HEK293 (cell line): ENCODE results near the gene GSK3B.
A peak's percentile ranks its signal among the peaks of the same experiment; 100 is the strongest.

Experiments
- CTCF ChIA-PET: fragments of 350-600 bp; formaldehyde crosslinking; extraction: SDS; loops from one replicate; lab custom pipeline; 2021; ENCODE audit warnings: antibody characterized with exemption; lab: Yijun Ruan, JAX
- POLR2A ChIA-PET: fragments of 300-600 bp; formaldehyde crosslinking; extraction: SDS; loops from one replicate; lab custom pipeline; 2020; ENCODE audit warnings: antibody characterized with exemption, inconsistent platforms; lab: Yijun Ruan, JAX
- H3K27ac ChIP-seq: fragments of 200-500 bp; sonication (Bioruptor generic); 2 replicates; pipeline ENCODE4 v1.5.1; 2014; ENCODE audit warnings: low read depth, low read length, control low read depth, inconsistent platforms; ENCODE audit errors: extremely low read depth
- H3K36me3 ChIP-seq, 2 experiments: fragments of 200-500 bp in 1 of 2; sonication (Bioruptor generic) in 1 of 2; 1 replicate in 1 of 2; 2 replicates in 1 of 2; pipeline ENCODE4 v1.5.1; 2014 to 2017; ENCODE audit warnings: inconsistent platforms in 2 of 2, low read length in 2 of 2; ENCODE audit not compliant: control insufficient read depth in 2 of 2, insufficient read depth in 1 of 2
- H3K4me1 ChIP-seq: fragments of 200-500 bp; sonication (Bioruptor generic); 2 replicates; pipeline ENCODE4 v1.5.1; 2014; ENCODE audit warnings: mild to moderate bottlenecking, low read length, inconsistent platforms; ENCODE audit not compliant: control insufficient read depth, insufficient read depth
- H3K4me3 ChIP-seq: 2 replicates; pipeline ENCODE4 v1.5.1; 2011; ENCODE audit warnings: low read depth, mild to moderate bottlenecking, control low read depth, low read length, moderate library complexity
- H3K9me3 ChIP-seq: fragments of 200-500 bp; sonication (Bioruptor generic); 2 replicates; pipeline ENCODE4 v1.5.1; 2014; ENCODE audit warnings: low read depth, low read length, inconsistent platforms; ENCODE audit not compliant: control insufficient read depth, insufficient read depth
- HOXA7 ChIP-seq: sonication (generic); formaldehyde crosslinking; IDR thresholded peaks from 2 replicates; pipeline ENCODE4 v1.8.1; 2022; ENCODE audit warnings: missing genetic modification reagents, borderline replicate concordance
- KLF16 ChIP-seq: fragments of 450-650 bp; formaldehyde crosslinking; IDR thresholded peaks from 2 replicates; pipeline ENCODE4 v1.5.1; 2017; ENCODE audit warnings: missing biosample characterization, missing genetic modification characterization
- OSR2 ChIP-seq: fragments of 450-650 bp; formaldehyde crosslinking; IDR thresholded peaks from 2 replicates; pipeline ENCODE4 v1.5.1; 2016; ENCODE audit warnings: missing biosample characterization, missing genetic modification characterization
- OVOL3 ChIP-seq: fragments of 450-650 bp; formaldehyde crosslinking; IDR thresholded peaks from 2 replicates; pipeline ENCODE4 v1.5.1; 2016; ENCODE audit warnings: missing biosample characterization, missing genetic modification characterization
- REPIN1 ChIP-seq: fragments of 450-650 bp; formaldehyde crosslinking; IDR thresholded peaks from 2 replicates; pipeline ENCODE4 v1.5.1; 2017; ENCODE audit warnings: missing biosample characterization, missing genetic modification characterization, low read depth
- ZFP41 ChIP-seq: fragments of 450-650 bp; formaldehyde crosslinking; IDR thresholded peaks from 2 replicates; pipeline ENCODE4 v1.5.1; 2016; ENCODE audit warnings: missing biosample characterization, missing genetic modification characterization, borderline replicate concordance
- ZNF239 ChIP-seq: fragments of 450-650 bp; formaldehyde crosslinking; IDR thresholded peaks from 2 replicates; pipeline ENCODE4 v1.5.1; 2016; ENCODE audit warnings: missing biosample characterization, missing genetic modification characterization
- ZNF292 ChIP-seq: fragments of 450-650 bp; formaldehyde crosslinking; IDR thresholded peaks from 2 replicates; pipeline ENCODE4 v1.5.1; 2016; ENCODE audit warnings: low read depth, missing biosample characterization, missing genetic modification characterization, borderline replicate concordance
- ZNF311 ChIP-seq: fragments of 450-650 bp; formaldehyde crosslinking; IDR thresholded peaks from 2 replicates; pipeline ENCODE4 v1.5.1; 2017; ENCODE audit warnings: missing biosample characterization, missing genetic modification characterization, borderline replicate concordance
- ZNF341 ChIP-seq: fragments of 450-650 bp; formaldehyde crosslinking; IDR thresholded peaks from 2 replicates; pipeline ENCODE4; 2016; ENCODE audit warnings: low read depth, missing biosample characterization, missing genetic modification characterization
- ZNF548 ChIP-seq: fragments of 450-650 bp; formaldehyde crosslinking; IDR thresholded peaks from 2 replicates; pipeline ENCODE4 v1.5.1; 2016; ENCODE audit warnings: missing biosample characterization, missing genetic modification characterization
- ZNF624 ChIP-seq: fragments of 450-650 bp; formaldehyde crosslinking; IDR thresholded peaks from 2 replicates; pipeline ENCODE4 v1.5.1; 2017; ENCODE audit warnings: missing biosample characterization, missing genetic modification characterization
- ZNF830 ChIP-seq: fragments of 450-650 bp; IDR thresholded peaks from 2 replicates; pipeline ENCODE4 v1.5.0; 2018; ENCODE audit warnings: missing biosample characterization, missing genetic modification characterization, low read depth, mild to moderate bottlenecking, moderate library complexity
- TF ChIP-seq, protein P1 (sequence below): fragments of 450-650 bp; formaldehyde crosslinking; IDR thresholded peaks from 2 replicates; pipeline ENCODE4 v1.5.1; 2016; ENCODE audit warnings: missing biosample characterization, missing genetic modification characterization
- TF ChIP-seq, protein P2 (sequence below): fragments of 450-650 bp; formaldehyde crosslinking; conservative IDR thresholded peaks from 2 replicates; pipeline ENCODE4 v1.5.1; 2016; ENCODE audit warnings: low read depth, missing biosample characterization, missing genetic modification characterization
- TF ChIP-seq, protein P3 (sequence below): fragments of 450-650 bp; formaldehyde crosslinking; IDR thresholded peaks from 2 replicates; pipeline ENCODE4 v1.5.1; 2017; ENCODE audit warnings: missing biosample characterization, missing genetic modification characterization
- TF ChIP-seq, protein P4 (sequence below): fragments of 450-650 bp; formaldehyde crosslinking; IDR thresholded peaks from 2 replicates; pipeline ENCODE4 v1.5.1; 2017; ENCODE audit warnings: missing biosample characterization, missing genetic modification characterization

GSK3B gene

DNA sequence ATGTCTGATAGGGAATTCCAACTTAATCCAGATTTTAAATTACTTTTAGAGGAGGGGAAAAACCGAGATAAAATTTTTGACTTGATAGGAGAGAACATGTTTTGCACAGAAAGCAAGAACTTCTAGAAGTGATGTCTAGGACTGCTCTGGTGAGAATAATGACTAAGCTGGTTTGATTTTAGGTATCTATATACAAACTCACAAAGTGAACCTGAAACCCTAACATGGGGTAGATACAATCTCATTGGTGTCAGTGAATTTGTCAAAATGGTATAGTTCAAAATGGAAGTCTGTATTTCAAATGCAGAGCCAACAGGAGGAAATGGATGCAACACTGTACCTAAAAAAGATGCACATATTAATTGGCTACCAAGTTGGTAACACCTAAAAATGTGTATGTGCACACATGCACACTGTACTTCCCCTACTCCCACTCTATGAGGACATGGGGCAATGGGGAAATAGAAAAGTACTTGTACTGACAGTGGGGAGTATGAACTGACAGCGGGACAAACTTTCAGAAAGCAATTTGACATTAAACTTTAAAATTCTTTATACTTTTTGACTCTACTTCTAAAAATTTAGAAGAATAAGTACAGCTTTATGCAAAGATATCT is 259.4 kb downstream of the GSK3B start:
- no peaks in the 10 kb centered on the region for H3K9me3 ChIP-seq
- CTCF ChIA-PET = interaction anchor here (0.6 kb wide), 1 partner anchor 454 kb away, joined by 4 read pairs; no protein-coding TSS in a partner anchor
- TF ChIP-seq ZNF341 (tag by site-specific recombination) = no peak
- TF ChIP-seq ZNF311 (tag by site-specific recombination) = no peak
- no peak for TF ChIP-seq ZNF239
- TF ChIP-seq ZNF830 = no peak
- TF ChIP-seq ZNF624 = no peak
- no peak for TF ChIP-seq KLF16 (tag by site-specific recombination)
- TF ChIP-seq, protein P1, sequence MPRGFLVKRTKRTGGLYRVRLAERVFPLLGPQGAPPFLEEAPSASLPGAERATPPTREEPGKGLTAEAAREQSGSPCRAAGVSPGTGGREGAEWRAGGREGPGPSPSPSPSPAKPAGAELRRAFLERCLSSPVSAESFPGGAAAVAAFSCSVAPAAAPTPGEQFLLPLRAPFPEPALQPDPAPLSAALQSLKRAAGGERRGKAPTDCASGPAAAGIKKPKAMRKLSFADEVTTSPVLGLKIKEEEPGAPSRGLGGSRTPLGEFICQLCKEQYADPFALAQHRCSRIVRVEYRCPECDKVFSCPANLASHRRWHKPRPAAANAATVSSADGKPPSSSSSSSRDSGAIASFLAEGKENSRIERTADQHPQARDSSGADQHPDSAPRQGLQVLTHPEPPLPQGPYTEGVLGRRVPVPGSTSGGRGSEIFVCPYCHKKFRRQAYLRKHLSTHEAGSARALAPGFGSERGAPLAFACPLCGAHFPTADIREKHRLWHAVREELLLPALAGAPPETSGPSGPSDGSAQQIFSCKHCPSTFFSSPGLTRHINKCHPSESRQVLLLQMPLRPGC = no peak
- no peak for TF ChIP-seq HOXA7 (CRISPR knock-in tag)
- TF ChIP-seq ZNF548 (tag by site-specific recombination) = no peak
- TF ChIP-seq, protein P2, sequence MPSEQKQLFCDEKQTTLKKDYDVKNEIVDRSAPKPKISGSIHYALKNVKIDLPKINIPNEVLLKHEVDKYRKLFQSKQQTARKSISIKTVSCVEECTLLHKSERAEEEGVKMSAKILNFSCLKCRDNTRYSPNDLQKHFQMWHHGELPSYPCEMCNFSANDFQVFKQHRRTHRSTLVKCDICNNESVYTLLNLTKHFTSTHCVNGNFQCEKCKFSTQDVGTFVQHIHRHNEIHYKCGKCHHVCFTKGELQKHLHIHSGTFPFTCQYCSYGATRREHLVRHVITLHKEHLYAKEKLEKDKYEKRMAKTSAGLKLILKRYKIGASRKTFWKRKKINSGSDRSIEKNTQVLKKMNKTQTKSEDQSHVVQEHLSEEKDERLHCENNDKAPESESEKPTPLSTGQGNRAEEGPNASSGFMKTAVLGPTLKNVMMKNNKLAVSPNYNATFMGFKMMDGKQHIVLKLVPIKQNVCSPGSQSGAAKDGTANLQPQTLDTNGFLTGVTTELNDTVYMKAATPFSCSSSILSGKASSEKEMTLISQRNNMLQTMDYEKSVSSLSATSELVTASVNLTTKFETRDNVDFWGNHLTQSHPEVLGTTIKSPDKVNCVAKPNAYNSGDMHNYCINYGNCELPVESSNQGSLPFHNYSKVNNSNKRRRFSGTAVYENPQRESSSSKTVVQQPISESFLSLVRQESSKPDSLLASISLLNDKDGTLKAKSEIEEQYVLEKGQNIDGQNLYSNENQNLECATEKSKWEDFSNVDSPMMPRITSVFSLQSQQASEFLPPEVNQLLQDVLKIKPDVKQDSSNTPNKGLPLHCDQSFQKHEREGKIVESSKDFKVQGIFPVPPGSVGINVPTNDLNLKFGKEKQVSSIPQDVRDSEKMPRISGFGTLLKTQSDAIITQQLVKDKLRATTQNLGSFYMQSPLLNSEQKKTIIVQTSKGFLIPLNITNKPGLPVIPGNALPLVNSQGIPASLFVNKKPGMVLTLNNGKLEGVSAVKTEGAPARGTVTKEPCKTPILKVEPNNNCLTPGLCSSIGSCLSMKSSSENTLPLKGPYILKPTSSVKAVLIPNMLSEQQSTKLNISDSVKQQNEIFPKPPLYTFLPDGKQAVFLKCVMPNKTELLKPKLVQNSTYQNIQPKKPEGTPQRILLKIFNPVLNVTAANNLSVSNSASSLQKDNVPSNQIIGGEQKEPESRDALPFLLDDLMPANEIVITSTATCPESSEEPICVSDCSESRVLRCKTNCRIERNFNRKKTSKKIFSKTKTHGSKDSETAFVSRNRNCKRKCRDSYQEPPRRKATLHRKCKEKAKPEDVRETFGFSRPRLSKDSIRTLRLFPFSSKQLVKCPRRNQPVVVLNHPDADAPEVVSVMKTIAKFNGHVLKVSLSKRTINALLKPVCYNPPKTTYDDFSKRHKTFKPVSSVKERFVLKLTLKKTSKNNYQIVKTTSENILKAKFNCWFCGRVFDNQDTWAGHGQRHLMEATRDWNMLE (tag by site-specific recombination) = no peak
- TF ChIP-seq, all 188 proteins: peak for 0
- Histone ChIP-seq H3K4me1 (no peaks in the 10 kb centered on the region), H3K4me3 (no peak overlapping the region), H3K27ac (no peak overlapping the region), H3K36me3 (peaks cover 0 to 3% of the 10 kb centered on the region in 2 experiments; a peak in 2 of 3 replicates)
- POLR2A ChIA-PET = no interaction called here

DNA sequence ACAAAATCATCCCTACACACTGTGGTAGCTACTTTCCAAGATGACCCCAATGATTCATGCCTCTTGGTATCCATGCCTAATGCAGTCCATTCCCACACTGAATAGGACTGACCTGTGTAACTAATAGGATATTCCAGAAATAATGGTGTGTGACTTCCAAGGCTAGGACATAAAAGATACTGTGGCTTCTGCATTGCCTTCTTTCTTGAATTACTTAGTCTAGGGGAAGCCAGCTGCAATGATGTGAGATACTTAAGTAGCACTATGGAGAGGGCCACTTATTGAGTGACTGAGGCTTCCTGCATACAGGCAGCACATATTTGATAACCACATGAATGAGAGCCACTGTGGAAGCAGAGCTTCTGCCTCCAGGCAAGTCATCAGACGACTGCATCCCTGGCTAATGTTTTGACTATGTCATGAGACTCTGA is 262.3 kb downstream of the GSK3B start:
- TF ChIP-seq OSR2 = peak; percentile 50; the same call in 1 of the 2 replicates
- TF ChIP-seq, protein P3, sequence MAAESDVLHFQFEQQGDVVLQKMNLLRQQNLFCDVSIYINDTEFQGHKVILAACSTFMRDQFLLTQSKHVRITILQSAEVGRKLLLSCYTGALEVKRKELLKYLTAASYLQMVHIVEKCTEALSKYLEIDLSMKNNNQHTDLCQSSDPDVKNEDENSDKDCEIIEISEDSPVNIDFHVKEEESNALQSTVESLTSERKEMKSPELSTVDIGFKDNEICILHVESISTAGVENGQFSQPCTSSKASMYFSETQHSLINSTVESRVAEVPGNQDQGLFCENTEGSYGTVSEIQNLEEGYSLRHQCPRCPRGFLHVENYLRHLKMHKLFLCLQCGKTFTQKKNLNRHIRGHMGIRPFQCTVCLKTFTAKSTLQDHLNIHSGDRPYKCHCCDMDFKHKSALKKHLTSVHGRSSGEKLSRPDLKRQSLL (tag by site-specific recombination) = no peak
- TF ChIP-seq, all 188 proteins: peak for 1
- ChIA-PET POLR2A (no interaction called here), CTCF (interaction anchor here (0.6 to 1.4 kb wide), 4 partner anchors 19 to 82 kb away, joined by 3 to 7 read pairs (median 4); no protein-coding TSS in a partner anchor)
- Histone ChIP-seq H3K4me1 (no peaks in the 10 kb centered on the region), H3K27ac (no peak overlapping the region), H3K36me3 (peaks cover 0 to under 1% of the 10 kb centered on the region in 2 experiments; a peak in 1 of 3 replicates), H3K4me3 (no peak overlapping the region), H3K9me3 (no peaks in the 10 kb centered on the region)

DNA sequence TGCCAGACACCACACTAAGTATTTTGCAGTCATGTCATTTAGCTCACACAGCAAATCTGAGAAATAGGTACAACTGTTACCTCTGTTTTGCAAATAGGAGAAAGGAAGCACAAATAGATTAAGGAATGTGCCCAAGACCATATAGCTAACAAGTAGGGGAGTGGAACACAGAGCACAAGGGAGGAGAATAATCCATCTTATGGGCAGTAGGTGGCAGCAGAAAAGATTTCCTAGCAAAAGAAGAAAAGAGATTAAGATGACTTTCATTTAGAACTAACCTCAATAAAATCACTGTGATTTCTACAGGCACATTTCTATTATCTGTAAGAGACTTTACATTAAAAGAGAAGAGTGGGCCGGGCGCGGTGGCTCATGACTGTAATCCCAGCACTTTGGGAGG is 263.2 kb downstream of the GSK3B start:
- no peak overlapping the region for H3K4me3 ChIP-seq
- TF ChIP-seq OVOL3 (tag by site-specific recombination) (no peak), REPIN1 (tag by site-specific recombination) (no peak), ZFP41 (no peak), ZNF292 (tag by site-specific recombination) (no peak)
- TF ChIP-seq, protein P4, sequence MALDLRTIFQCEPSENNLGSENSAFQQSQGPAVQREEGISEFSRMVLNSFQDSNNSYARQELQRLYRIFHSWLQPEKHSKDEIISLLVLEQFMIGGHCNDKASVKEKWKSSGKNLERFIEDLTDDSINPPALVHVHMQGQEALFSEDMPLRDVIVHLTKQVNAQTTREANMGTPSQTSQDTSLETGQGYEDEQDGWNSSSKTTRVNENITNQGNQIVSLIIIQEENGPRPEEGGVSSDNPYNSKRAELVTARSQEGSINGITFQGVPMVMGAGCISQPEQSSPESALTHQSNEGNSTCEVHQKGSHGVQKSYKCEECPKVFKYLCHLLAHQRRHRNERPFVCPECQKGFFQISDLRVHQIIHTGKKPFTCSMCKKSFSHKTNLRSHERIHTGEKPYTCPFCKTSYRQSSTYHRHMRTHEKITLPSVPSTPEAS (tag by site-specific recombination) = no peak
- TF ChIP-seq, all 188 proteins: peak for 0
- Histone ChIP-seq H3K4me1 (no peaks in the 10 kb centered on the region), H3K27ac (no peak overlapping the region), H3K36me3 (peaks cover 0 to 7% of the 10 kb centered on the region in 2 experiments; a peak in 1 of 3 replicates), H3K9me3 (no peaks in the 10 kb centered on the region)
- POLR2A ChIA-PET = interaction anchor here (0.6 kb wide), 1 partner anchor 263 kb away, joined by 3 read pairs; the partner anchor contains the start of gene GSK3B
- CTCF ChIA-PET = interaction anchor here (0.6 to 1.4 kb wide), 5 partner anchors 9 to 69 kb away, joined by 3 to 7 read pairs (median 3); no protein-coding TSS in a partner anchor
